Left forelimb (tissue), 1 donor: Measurements from ENCODE around the gene ST7.

ENCODE experiments used
- DNase-seq: peaks from one replicate; pipeline ENCODE4 v3.0.0-alpha.2; 2018; ENCODE audit warnings: low spot score

ST7 gene

GRCh38 chr7:117273814-117274225, 320.5 kb downstream of the ST7 start:
- DNase-seq = no peak

- no peak for DNase-seq
Measured at GRCh38 chr7:117274951-117275350, 321.6 kb downstream of the ST7 start.

DNA sequence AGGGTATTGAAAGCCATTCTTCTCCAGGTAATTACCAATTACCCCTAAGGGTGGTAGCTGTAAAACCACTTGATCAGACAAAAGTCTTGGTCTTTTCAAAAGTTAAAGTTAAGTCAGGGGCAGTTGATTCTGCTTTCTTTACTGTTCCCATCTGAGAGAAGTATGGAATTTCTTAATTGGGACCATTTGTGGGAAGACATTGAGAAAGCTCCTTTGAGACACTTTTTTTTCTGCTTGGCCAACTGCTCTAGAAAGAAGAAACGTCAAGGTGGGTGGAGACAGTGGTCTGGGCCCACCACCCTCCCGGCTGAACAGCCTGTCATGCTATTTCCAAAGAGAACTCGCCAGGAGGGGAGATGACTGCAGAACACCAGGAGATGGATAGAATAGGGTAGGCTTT, 324.3 kb downstream of the ST7 start:
- DNase-seq = no peak

- no peak for DNase-seq
Measured at GRCh38 chr7:117278040-117278439, 324.7 kb downstream of the ST7 start.

GRCh38 chr7:117279203-117279602, 325.9 kb downstream of the ST7 start:
- no peak for DNase-seq
